Mammary epithelial cell (primary cell): ENCODE results near the gene FAM13A.

Experiments used
- EZH2 ChIP-seq: IDR thresholded peaks from 2 replicates; pipeline ENCODE4 v1.6.1; 2012; ENCODE audit warnings: low read length, inconsistent platforms, borderline replicate concordance
- TF ChIP-seq, protein P1 (sequence below), 2 donors: IDR thresholded peaks in 1 of 2; conservative IDR thresholded peaks in 1 of 2; 2 replicates each; pipeline ENCODE4 v1.5.1; 2011 to 2012; ENCODE audit warnings: inconsistent platforms in 2 of 2, low read length in 2 of 2, mild to moderate bottlenecking in 2 of 2, control low read depth in 1 of 2, low read depth in 1 of 2; ENCODE audit not compliant: insufficient read depth in 1 of 2; ENCODE audit errors: extremely low read depth in 1 of 2

DNA sequence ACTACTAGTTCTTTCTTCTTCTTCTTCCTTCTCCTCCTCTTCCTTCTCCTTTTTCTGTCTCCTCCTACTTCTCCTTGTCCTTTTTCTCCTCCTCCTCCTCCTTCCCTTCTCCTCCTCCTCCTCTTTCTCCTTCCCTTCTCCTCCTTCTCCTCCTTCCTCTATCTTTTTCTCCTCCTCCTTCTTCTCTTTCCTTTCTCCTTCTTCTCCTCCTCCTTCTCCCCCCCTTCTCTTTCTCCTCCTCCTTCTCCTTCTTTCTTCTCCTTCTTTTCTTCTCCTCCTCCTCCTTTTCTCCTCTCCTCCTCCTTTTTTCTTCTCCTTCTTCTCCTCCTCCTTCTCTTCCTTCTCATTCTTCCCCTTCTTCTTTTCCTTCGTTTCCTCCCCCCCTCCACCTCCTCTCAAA lies 337.6 kb downstream of the FAM13A start:
- TF ChIP-seq, protein P1, sequence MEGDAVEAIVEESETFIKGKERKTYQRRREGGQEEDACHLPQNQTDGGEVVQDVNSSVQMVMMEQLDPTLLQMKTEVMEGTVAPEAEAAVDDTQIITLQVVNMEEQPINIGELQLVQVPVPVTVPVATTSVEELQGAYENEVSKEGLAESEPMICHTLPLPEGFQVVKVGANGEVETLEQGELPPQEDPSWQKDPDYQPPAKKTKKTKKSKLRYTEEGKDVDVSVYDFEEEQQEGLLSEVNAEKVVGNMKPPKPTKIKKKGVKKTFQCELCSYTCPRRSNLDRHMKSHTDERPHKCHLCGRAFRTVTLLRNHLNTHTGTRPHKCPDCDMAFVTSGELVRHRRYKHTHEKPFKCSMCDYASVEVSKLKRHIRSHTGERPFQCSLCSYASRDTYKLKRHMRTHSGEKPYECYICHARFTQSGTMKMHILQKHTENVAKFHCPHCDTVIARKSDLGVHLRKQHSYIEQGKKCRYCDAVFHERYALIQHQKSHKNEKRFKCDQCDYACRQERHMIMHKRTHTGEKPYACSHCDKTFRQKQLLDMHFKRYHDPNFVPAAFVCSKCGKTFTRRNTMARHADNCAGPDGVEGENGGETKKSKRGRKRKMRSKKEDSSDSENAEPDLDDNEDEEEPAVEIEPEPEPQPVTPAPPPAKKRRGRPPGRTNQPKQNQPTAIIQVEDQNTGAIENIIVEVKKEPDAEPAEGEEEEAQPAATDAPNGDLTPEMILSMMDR (conservative IDR thresholded peaks at IDR 0.05 in 1 of 2, IDR thresholded peaks at IDR 0.05 in 1 of 2; ENCODE audit: extremely low read depth in 1 of 2, insufficient read depth in 1 of 2, low read depth in 1 of 2, low read length in 2 of 2): no peak
- no peak for TF ChIP-seq EZH2
